Measurements from ENCODE around the gene PLEKHG7.

DNA sequence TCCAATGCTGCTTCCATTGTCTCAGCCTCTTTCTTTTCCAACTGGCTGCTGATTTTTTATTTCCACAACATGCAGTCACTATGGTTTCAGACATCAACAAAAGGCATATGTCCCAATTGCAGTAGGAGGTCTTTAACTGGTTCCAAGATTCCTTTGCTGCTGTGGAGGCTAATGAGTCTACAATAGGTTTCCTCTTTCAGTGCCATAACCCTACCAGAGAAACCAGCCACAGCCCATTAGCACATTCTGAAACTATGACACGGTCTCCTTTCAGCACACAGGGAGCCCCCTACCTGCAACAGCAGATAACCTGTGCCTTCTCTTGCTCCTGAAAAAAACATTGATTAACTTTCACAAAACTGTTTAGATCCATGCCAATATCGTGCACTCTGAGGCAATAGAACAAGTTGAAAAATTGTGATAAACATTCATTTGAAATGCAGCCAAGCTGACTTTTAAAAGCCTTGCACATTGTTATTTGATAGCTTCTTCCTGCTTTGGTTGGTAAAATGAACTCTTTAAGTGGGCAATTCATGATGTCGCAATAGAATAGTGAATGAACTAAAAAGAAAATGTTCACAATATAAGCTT is 32.4 kb downstream of the PLEKHG7 start:
- TF ChIP-seq TAF1 (IDR thresholded peaks at IDR 0.05; ENCODE audit: borderline replicate concordance, insufficient read depth, low read length) = no peak
- TF ChIP-seq, protein P1, sequence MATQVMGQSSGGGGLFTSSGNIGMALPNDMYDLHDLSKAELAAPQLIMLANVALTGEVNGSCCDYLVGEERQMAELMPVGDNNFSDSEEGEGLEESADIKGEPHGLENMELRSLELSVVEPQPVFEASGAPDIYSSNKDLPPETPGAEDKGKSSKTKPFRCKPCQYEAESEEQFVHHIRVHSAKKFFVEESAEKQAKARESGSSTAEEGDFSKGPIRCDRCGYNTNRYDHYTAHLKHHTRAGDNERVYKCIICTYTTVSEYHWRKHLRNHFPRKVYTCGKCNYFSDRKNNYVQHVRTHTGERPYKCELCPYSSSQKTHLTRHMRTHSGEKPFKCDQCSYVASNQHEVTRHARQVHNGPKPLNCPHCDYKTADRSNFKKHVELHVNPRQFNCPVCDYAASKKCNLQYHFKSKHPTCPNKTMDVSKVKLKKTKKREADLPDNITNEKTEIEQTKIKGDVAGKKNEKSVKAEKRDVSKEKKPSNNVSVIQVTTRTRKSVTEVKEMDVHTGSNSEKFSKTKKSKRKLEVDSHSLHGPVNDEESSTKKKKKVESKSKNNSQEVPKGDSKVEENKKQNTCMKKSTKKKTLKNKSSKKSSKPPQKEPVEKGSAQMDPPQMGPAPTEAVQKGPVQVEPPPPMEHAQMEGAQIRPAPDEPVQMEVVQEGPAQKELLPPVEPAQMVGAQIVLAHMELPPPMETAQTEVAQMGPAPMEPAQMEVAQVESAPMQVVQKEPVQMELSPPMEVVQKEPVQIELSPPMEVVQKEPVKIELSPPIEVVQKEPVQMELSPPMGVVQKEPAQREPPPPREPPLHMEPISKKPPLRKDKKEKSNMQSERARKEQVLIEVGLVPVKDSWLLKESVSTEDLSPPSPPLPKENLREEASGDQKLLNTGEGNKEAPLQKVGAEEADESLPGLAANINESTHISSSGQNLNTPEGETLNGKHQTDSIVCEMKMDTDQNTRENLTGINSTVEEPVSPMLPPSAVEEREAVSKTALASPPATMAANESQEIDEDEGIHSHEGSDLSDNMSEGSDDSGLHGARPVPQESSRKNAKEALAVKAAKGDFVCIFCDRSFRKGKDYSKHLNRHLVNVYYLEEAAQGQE (IDR thresholded peaks at IDR 0.05; ENCODE audit: insufficient read depth in 1 of 2, low read depth in 2 of 2, low read length in 2 of 2) = no peak
- TF ChIP-seq POLR2AphosphoS5 (IDR thresholded peaks at IDR 0.05; ENCODE audit: low read depth, low read length) = no peak
- no peak for TF ChIP-seq SIN3A (IDR thresholded peaks at IDR 0.05; ENCODE audit: borderline replicate concordance, insufficient read depth, low read length)
